Stimulated activated CD4-positive, alpha-beta T cell treated with anti-CD3 and anti-CD28 coated beads, Interleukin-15, amount 100 ng/mL, for 24 hours (primary cell): ENCODE data around the gene BSG.
"Not testable (repeated sequence)": the region's sequence is repeated elsewhere in the genome, so short reads cannot be mapped to it uniquely, and the experiment has no call there.

Experiments used
- DNase-seq: peaks from one replicate; pipeline ENCODE4 v3.0.0-alpha.2; 2020

BSG gene

GRCh38 chr19:621191-621590 is 48.8 kb downstream of the BSG start:
- not testable (repeated sequence) for DNase-seq

GRCh38 chr19:621819-622218 is 49.4 kb downstream of the BSG start:
- no peak for DNase-seq

- no peak for DNase-seq
Measured at GRCh38 chr19:622666-623065, 50.3 kb downstream of the BSG start.

GRCh38 chr19:623175-623916 is 51.0 kb downstream of the BSG start:
- no peak for DNase-seq

GRCh38 chr19:623974-624373 is 51.6 kb downstream of the BSG start:
- no peak for DNase-seq

- DNase-seq: no peak
Measured at GRCh38 chr19:624433-625109, 52.2 kb downstream of the BSG start.

GRCh38 chr19:625257-625656 is 52.9 kb downstream of the BSG start:
- no peak for DNase-seq

- DNase-seq: not testable (repeated sequence)
Measured at GRCh38 chr19:626566-626965, 54.2 kb downstream of the BSG start.

- DNase-seq: no peak
Measured at GRCh38 chr19:628168-628567, 55.8 kb downstream of the BSG start.

GRCh38 chr19:629515-629914 is 57.1 kb downstream of the BSG start:
- not testable (repeated sequence) for DNase-seq

GRCh38 chr19:629961-630714 is 57.7 kb downstream of the BSG start:
- no peak for DNase-seq

- DNase-seq: peak; percentile 75
Measured at GRCh38 chr19:632579-633067, 60.2 kb downstream of the BSG start.
